RWPE2 (cell line): ENCODE measurements around the gene ZFYVE1.

Experiments
- ATAC-seq: fragments of 200-7000 bp; cut with Tn5 transposase; 3 replicates; pipeline ENCODE4 v1.9.1; 2021; ENCODE audit warnings: low read depth
- DNase-seq: peaks from one replicate; pipeline ENCODE4 v3.0.0-alpha.2; 2020; ENCODE audit warnings: low spot score
- H3K27ac ChIP-seq: fragments of 450-650 bp; 2 replicates; pipeline ENCODE4 v1.5.1; 2017; ENCODE audit warnings: mild to moderate bottlenecking; ENCODE audit not compliant: poor library complexity, severe bottlenecking
- H3K27me3 ChIP-seq: fragments of 250-450 bp; sonication (Bioruptor Pico); 2 replicates; pipeline ENCODE4 v1.5.1; 2021; ENCODE audit warnings: mild to moderate bottlenecking, moderate library complexity; ENCODE audit not compliant: insufficient read depth, poor library complexity, severe bottlenecking
- H3K36me3 ChIP-seq: fragments of 250-450 bp; sonication (Bioruptor Pico); 2 replicates; pipeline ENCODE4 v1.5.1; 2020; ENCODE audit warnings: low read depth, mild to moderate bottlenecking, moderate library complexity
- H3K4me1 ChIP-seq: fragments of 250-450 bp; sonication (Bioruptor Pico); 2 replicates; pipeline ENCODE4 v1.5.1; 2021; ENCODE audit warnings: mild to moderate bottlenecking, moderate library complexity; ENCODE audit not compliant: insufficient read depth, poor library complexity, severe bottlenecking
- H3K4me3 ChIP-seq: fragments of 250-450 bp; sonication (Bioruptor Pico); 2 replicates; pipeline ENCODE4 v1.5.1; 2021; ENCODE audit warnings: mild to moderate bottlenecking, moderate library complexity; ENCODE audit not compliant: severe bottlenecking
- H3K9me3 ChIP-seq: fragments of 250-450 bp; sonication (Bioruptor Pico); 2 replicates; pipeline ENCODE4 v1.5.1; 2021; ENCODE audit warnings: mild to moderate bottlenecking, moderate library complexity; ENCODE audit not compliant: severe bottlenecking
- CTCF ChIP-seq: fragments of 450-650 bp; IDR thresholded peaks from one replicate; pipeline ENCODE4 v1.5.1; 2017; ENCODE audit warnings: mild to moderate bottlenecking, moderate library complexity; ENCODE audit not compliant: poor library complexity, severe bottlenecking

ZFYVE1 gene

GRCh38 chr14:72975770-72976169, 51.1 kb downstream of the ZFYVE1 start:
- ATAC-seq (no peak; the same call in 2 of the 3 replicates), DNase-seq (no peak)
- no peaks in the 10 kb centered on the region for H3K4me1 ChIP-seq
- no peak overlapping the region for H3K27ac ChIP-seq
- H3K27me3 ChIP-seq: no peaks in the 10 kb centered on the region
- peak; percentile 38 for TF ChIP-seq CTCF
- no peaks in the 10 kb centered on the region for H3K9me3 ChIP-seq
- H3K36me3 ChIP-seq: peaks cover 37% of the 10 kb centered on the region
- H3K4me3 ChIP-seq: no peak overlapping the region

GRCh38 chr14:72974661-72975060, 52.2 kb downstream of the ZFYVE1 start:
- Histone ChIP-seq H3K27ac (no peak overlapping the region), H3K4me1 (no peaks in the 10 kb centered on the region), H3K9me3 (no peaks in the 10 kb centered on the region), H3K27me3 (no peaks in the 10 kb centered on the region), H3K4me3 (no peak overlapping the region), H3K36me3 (peaks cover 35% of the 10 kb centered on the region)
- DNase-seq: no peak
- TF ChIP-seq CTCF: no peak
- no peak for ATAC-seq

- H3K27me3 ChIP-seq: no peaks in the 10 kb centered on the region
- no peak overlapping the region for H3K27ac ChIP-seq
- H3K36me3 ChIP-seq: peaks cover 21% of the 10 kb centered on the region
- H3K4me1 ChIP-seq: no peaks in the 10 kb centered on the region
- ATAC-seq: no peak
- H3K4me3 ChIP-seq: no peak overlapping the region
- H3K9me3 ChIP-seq: no peaks in the 10 kb centered on the region
- DNase-seq: no peak
- no peak for TF ChIP-seq CTCF
Measured at GRCh38 chr14:72970824-72971434, 56.0 kb downstream of the ZFYVE1 start.

GRCh38 chr14:72970058-72970630, 56.8 kb downstream of the ZFYVE1 start:
- Histone ChIP-seq H3K4me3 (no peak overlapping the region), H3K9me3 (no peaks in the 10 kb centered on the region), H3K27ac (no peak overlapping the region), H3K27me3 (no peaks in the 10 kb centered on the region), H3K36me3 (peaks cover 17% of the 10 kb centered on the region), H3K4me1 (peaks cover 4% of the 10 kb centered on the region)
- DNase-seq: no peak
- TF ChIP-seq CTCF: no peak
- no peak for ATAC-seq

GRCh38 chr14:72968316-72968715, 58.6 kb downstream of the ZFYVE1 start:
- ATAC-seq (no peak), DNase-seq (no peak)
- Histone ChIP-seq H3K27ac (no peak overlapping the region), H3K36me3 (peaks cover 2% of the 10 kb centered on the region; the same call in 1 of the 2 replicates), H3K4me1 (peaks cover 8% of the 10 kb centered on the region), H3K9me3 (no peaks in the 10 kb centered on the region), H3K27me3 (no peaks in the 10 kb centered on the region), H3K4me3 (no peak overlapping the region)
- TF ChIP-seq CTCF: no peak
